Mesodermal cell (in vitro differentiated cells): ENCODE results near the gene CCL28.

ENCODE experiments used
- H3K27ac ChIP-seq: 2 replicates; pipeline ENCODE4 v1.7.0; 2013; ENCODE audit warnings: mild to moderate bottlenecking, low read depth, low read length, moderate library complexity; ENCODE audit not compliant: severe bottlenecking
- H3K36me3 ChIP-seq: 2 replicates; pipeline ENCODE4 v1.7.1; 2013; ENCODE audit warnings: mild to moderate bottlenecking, low read length, moderate library complexity; ENCODE audit not compliant: control insufficient read depth, insufficient read depth
- H3K4me1 ChIP-seq: one replicate; pipeline ENCODE4 v1.7.1; 2013; ENCODE audit warnings: mild to moderate bottlenecking, low read length; ENCODE audit not compliant: insufficient read depth, control insufficient read depth, poor library complexity, severe bottlenecking
- H3K4me3 ChIP-seq: 2 replicates; pipeline ENCODE4 v1.7.0; 2013; ENCODE audit warnings: low read length, control low read depth, mild to moderate bottlenecking; ENCODE audit not compliant: insufficient read depth, poor library complexity, severe bottlenecking; ENCODE audit errors: extremely low read depth
- H3K9me3 ChIP-seq: 2 replicates; pipeline ENCODE4 v1.7.1; 2013; ENCODE audit warnings: mild to moderate bottlenecking, low read length, moderate library complexity; ENCODE audit not compliant: control insufficient read depth
- WGBS, 2 experiments: methylation state at CpG; one replicate each; pipeline ENCODE4 v1.1.5; 2013; ENCODE audit warnings: missing lambda C conversion rate in 2 of 2; ENCODE audit not compliant: insufficient coverage in 2 of 2; 5-methylcytosine and 5-hydroxymethylcytosine counted together

CCL28 gene

GRCh38 chr5:43357878-43358281 is 54.3 kb downstream of the CCL28 start:
- 79 to 80% methylated on average over 2 of the region's 3 CpGs for WGBS, 2 experiments
- peaks cover 16% of the 10 kb centered on the region for H3K9me3 ChIP-seq
- H3K27ac ChIP-seq, result no peak overlapping the region
- no peaks in the 10 kb centered on the region for H3K36me3 ChIP-seq
- H3K4me3 ChIP-seq, result no peak overlapping the region
- no peaks in the 10 kb centered on the region for H3K4me1 ChIP-seq

- Histone ChIP-seq H3K9me3 (peaks cover 16% of the 10 kb centered on the region), H3K4me3 (no peak overlapping the region), H3K36me3 (no peaks in the 10 kb centered on the region), H3K27ac (no peak overlapping the region), H3K4me1 (no peaks in the 10 kb centered on the region)
- WGBS, 2 experiments, result 91 to 93% methylated on average over 2 of the region's 2 CpGs
Measured at GRCh38 chr5:43357067-43357466, 55.1 kb downstream of the CCL28 start.

GRCh38 chr5:43354774-43355173 is 57.4 kb downstream of the CCL28 start:
- Histone ChIP-seq H3K9me3 (peaks cover 6% of the 10 kb centered on the region), H3K36me3 (no peaks in the 10 kb centered on the region), H3K4me1 (no peaks in the 10 kb centered on the region), H3K27ac (no peak overlapping the region), H3K4me3 (no peak overlapping the region)
- WGBS, 2 experiments, result 93 to 100% methylated on average over 1 to 2 of the region's 3 CpGs

GRCh38 chr5:43353668-43354067 is 58.5 kb downstream of the CCL28 start:
- Histone ChIP-seq H3K27ac (no peak overlapping the region), H3K36me3 (no peaks in the 10 kb centered on the region), H3K4me3 (no peak overlapping the region), H3K4me1 (no peaks in the 10 kb centered on the region), H3K9me3 (no peaks in the 10 kb centered on the region)
- 100% methylated on average over 1 of the region's 1 CpG; no CpG with 5 or more reads in 1 of the 2 experiments for WGBS, 2 experiments

GRCh38 chr5:43352915-43353314 is 59.3 kb downstream of the CCL28 start:
- Histone ChIP-seq H3K4me3 (no peak overlapping the region), H3K4me1 (no peaks in the 10 kb centered on the region), H3K36me3 (no peaks in the 10 kb centered on the region), H3K27ac (no peak overlapping the region), H3K9me3 (no peaks in the 10 kb centered on the region)
- WGBS, 2 experiments, result 100% methylated on average over 1 to 2 of the region's 2 CpGs

GRCh38 chr5:43352131-43352530 is 60.1 kb downstream of the CCL28 start:
- no peaks in the 10 kb centered on the region for H3K36me3 ChIP-seq
- WGBS, 2 experiments, result no CpG with 5 or more reads among the region's 3 CpGs
- no peaks in the 10 kb centered on the region for H3K9me3 ChIP-seq
- H3K27ac ChIP-seq, result no peak overlapping the region
- H3K4me1 ChIP-seq, result no peaks in the 10 kb centered on the region
- no peak overlapping the region for H3K4me3 ChIP-seq

- no CpG with 5 or more reads among the region's 1 CpG for WGBS, 2 experiments
- Histone ChIP-seq H3K36me3 (no peaks in the 10 kb centered on the region), H3K27ac (no peak overlapping the region), H3K4me3 (no peak overlapping the region), H3K9me3 (no peaks in the 10 kb centered on the region), H3K4me1 (no peaks in the 10 kb centered on the region)
Measured at GRCh38 chr5:43348861-43349363, 63.3 kb downstream of the CCL28 start.

GRCh38 chr5:43348207-43348606 is 64.0 kb downstream of the CCL28 start:
- H3K9me3 ChIP-seq, result no peaks in the 10 kb centered on the region
- no peaks in the 10 kb centered on the region for H3K36me3 ChIP-seq
- 91 to 96% methylated on average over 3 to 4 of the region's 4 CpGs for WGBS, 2 experiments
- H3K4me1 ChIP-seq, result no peaks in the 10 kb centered on the region
- no peak overlapping the region for H3K4me3 ChIP-seq
- H3K27ac ChIP-seq, result no peak overlapping the region

GRCh38 chr5:43338862-43339261 is 73.3 kb downstream of the CCL28 start:
- Histone ChIP-seq H3K9me3 (peaks cover 20% of the 10 kb centered on the region), H3K36me3 (no peaks in the 10 kb centered on the region), H3K4me1 (no peaks in the 10 kb centered on the region), H3K4me3 (no peak overlapping the region), H3K27ac (no peak overlapping the region)
- 100% methylated on average over 1 of the region's 1 CpG for whole genome bisulfite sequencing, 2 experiments

GRCh38 chr5:43336159-43336558 is 76.0 kb downstream of the CCL28 start:
- Histone ChIP-seq H3K27ac (no peak overlapping the region), H3K4me1 (no peaks in the 10 kb centered on the region)
- WGBS, 2 experiments, result 100% methylated on average over 1 of the region's 2 CpGs

GRCh38 chr5:43335681-43336080 is 76.5 kb downstream of the CCL28 start:
- Histone ChIP-seq H3K9me3 (peaks cover 24% of the 10 kb centered on the region), H3K4me3 (no peak overlapping the region), H3K27ac (no peak overlapping the region), H3K4me1 (no peaks in the 10 kb centered on the region), H3K36me3 (no peaks in the 10 kb centered on the region)
- WGBS, 2 experiments, result 100% methylated on average over 2 of the region's 4 CpGs; no CpG with 5 or more reads in 1 of the 2 experiments

More at GRCh38 chr5:43336159-43336558, 76.0 kb downstream of the CCL28 start:
- Histone ChIP-seq H3K4me3 (no peak overlapping the region), H3K9me3 (peaks cover 24% of the 10 kb centered on the region), H3K36me3 (no peaks in the 10 kb centered on the region)
